ENCODE results near the gene PNPLA7. TPM values are rescaled to one million over a fixed set of nuclear protein-coding genes. Genes with fewer than 3 reads are reported as not detected.

The PNPLA7 gene
- total and polyA plus RNA-seq, 10 of the 15 experiments (the other 5 are each of a cell fraction or from before 2014, with no cell fraction given) = 0.04 to 0.85 (median 0.19) TPM; not detected in 1

DNA sequence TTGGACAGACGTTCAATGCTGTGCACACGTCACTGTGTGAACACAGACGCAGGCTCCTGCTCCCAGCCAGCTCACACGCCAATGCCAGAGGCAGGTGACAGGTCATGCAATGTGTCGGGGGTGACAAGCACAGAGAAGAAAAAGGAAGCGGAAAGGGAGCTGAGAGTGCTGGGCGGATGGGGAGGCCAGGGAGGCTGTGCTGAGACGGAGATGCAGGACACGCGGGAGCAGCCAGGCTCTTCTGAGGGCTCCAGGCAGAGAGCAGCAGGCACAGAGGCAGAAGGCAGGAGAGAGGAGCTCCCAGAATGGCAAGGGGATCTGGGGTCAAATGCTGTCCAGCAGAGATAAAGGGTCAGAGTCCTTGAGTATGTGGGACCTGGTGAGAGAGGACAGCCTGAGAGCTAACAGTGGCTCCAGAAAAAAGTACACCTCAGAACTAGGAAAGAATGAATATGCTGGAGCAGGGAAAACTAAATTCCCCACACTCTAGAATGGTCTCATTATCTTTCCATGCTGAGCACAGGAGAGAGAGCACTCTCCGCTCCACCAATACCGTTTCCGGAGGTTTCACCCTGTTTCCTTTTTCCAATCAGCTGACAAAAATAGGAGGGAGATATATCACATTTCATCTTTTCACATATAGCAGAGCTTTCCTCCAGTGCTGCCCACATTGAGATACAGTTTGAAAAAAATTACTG, 58.3 kb downstream of the PNPLA7 start:
- H3K27ac ChIP-seq (ENCODE audit: control insufficient read depth, insufficient read depth) = no peak overlapping the region
- intact Hi-C loops (cut with micrococcal nuclease; ENCODE audit: unreplicated experiment) = no loop called here
- ChIA-PET CTCF (no interaction called here), POLR2A (no interaction called here), SMC1A (ENCODE audit: uncharacterized antibody, unreplicated experiment) (no interaction called here), RAD21 (ENCODE audit: unreplicated experiment) (no interaction called here)
- no peaks in the 10 kb centered on the region for H3K79me2 ChIP-seq (ENCODE audit: control insufficient read depth, insufficient read depth, low read length)
- no peaks in the 10 kb centered on the region for H4K20me1 ChIP-seq (ENCODE audit: control insufficient read depth, insufficient read depth)
- no TSS peak for BruUV-seq (replicated peaks)
- ATAC-seq (no peak), DNase-seq (ENCODE audit: low read depth, low spot score) (no peak), FAIRE-seq (no peak)
- no peaks in the 10 kb centered on the region for H3K9me3 ChIP-seq (replicated peaks; ENCODE audit: control insufficient read depth, insufficient read depth, low read length)
- 64% methylated on average over 12 of the region's 13 CpGs for WGBS (ENCODE audit: insufficient coverage, insufficient replicate concordance, low lambda C conversion rate, missing lambda C conversion rate)
- no peaks in the 10 kb centered on the region for H3K4me1 ChIP-seq (ENCODE audit: control insufficient read depth, insufficient read depth, low read length)
- H3K4me3 ChIP-seq = no peak overlapping the region
- no peak overlapping the region for H3K4me2 ChIP-seq (ENCODE audit: control insufficient read depth, insufficient read depth)
- H3K36me3 ChIP-seq (ENCODE audit: control insufficient read depth in 2 of 2, insufficient read depth in 2 of 2, low read length in 1 of 2) = no peaks in the 10 kb centered on the region
- TF ChIP-seq IKZF2 (IDR thresholded peaks at IDR 0.05) = no peak
- no peak for TF ChIP-seq EP300 (IDR thresholded peaks at IDR 0.05; ENCODE audit: borderline replicate concordance in 1 of 2, control insufficient read depth in 1 of 2, low read depth in 2 of 2, low read length in 2 of 2)
- TF ChIP-seq ZNF207 (IDR thresholded peaks at IDR 0.05; ENCODE audit: borderline replicate concordance) = no peak
- no peak for TF ChIP-seq SIN3A (IDR thresholded peaks at IDR 0.05; ENCODE audit: low read depth, low read length)
- TF ChIP-seq JUND (IDR thresholded peaks at IDR 0.05; ENCODE audit: low read depth, low read length) = no peak
- TF ChIP-seq, protein P1, sequence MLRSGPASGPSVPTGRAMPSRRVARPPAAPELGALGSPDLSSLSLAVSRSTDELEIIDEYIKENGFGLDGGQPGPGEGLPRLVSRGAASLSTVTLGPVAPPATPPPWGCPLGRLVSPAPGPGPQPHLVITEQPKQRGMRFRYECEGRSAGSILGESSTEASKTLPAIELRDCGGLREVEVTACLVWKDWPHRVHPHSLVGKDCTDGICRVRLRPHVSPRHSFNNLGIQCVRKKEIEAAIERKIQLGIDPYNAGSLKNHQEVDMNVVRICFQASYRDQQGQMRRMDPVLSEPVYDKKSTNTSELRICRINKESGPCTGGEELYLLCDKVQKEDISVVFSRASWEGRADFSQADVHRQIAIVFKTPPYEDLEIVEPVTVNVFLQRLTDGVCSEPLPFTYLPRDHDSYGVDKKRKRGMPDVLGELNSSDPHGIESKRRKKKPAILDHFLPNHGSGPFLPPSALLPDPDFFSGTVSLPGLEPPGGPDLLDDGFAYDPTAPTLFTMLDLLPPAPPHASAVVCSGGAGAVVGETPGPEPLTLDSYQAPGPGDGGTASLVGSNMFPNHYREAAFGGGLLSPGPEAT (IDR thresholded peaks at IDR 0.05; ENCODE audit: low read depth) = no peak
- no peak for TF ChIP-seq NR2C1 (IDR thresholded peaks at IDR 0.05)
- TF ChIP-seq ZZZ3 (IDR thresholded peaks at IDR 0.05; ENCODE audit: control insufficient read depth, insufficient read length, low read depth) = no peak
- TF ChIP-seq NFXL1 (IDR thresholded peaks at IDR 0.05; ENCODE audit: borderline replicate concordance) = no peak
- TF ChIP-seq PAX5 (IDR thresholded peaks at IDR 0.05; ENCODE audit: borderline replicate concordance, low read depth, low read length) = no peak
- TF ChIP-seq KDM1A (IDR thresholded peaks at IDR 0.05; ENCODE audit: borderline replicate concordance) = no peak
- no peak for TF ChIP-seq TAF1 (IDR thresholded peaks at IDR 0.05; ENCODE audit: borderline replicate concordance, low read depth, low read length)
- TF ChIP-seq FOXK2 (IDR thresholded peaks at IDR 0.05) = no peak
- TF ChIP-seq, protein P2, sequence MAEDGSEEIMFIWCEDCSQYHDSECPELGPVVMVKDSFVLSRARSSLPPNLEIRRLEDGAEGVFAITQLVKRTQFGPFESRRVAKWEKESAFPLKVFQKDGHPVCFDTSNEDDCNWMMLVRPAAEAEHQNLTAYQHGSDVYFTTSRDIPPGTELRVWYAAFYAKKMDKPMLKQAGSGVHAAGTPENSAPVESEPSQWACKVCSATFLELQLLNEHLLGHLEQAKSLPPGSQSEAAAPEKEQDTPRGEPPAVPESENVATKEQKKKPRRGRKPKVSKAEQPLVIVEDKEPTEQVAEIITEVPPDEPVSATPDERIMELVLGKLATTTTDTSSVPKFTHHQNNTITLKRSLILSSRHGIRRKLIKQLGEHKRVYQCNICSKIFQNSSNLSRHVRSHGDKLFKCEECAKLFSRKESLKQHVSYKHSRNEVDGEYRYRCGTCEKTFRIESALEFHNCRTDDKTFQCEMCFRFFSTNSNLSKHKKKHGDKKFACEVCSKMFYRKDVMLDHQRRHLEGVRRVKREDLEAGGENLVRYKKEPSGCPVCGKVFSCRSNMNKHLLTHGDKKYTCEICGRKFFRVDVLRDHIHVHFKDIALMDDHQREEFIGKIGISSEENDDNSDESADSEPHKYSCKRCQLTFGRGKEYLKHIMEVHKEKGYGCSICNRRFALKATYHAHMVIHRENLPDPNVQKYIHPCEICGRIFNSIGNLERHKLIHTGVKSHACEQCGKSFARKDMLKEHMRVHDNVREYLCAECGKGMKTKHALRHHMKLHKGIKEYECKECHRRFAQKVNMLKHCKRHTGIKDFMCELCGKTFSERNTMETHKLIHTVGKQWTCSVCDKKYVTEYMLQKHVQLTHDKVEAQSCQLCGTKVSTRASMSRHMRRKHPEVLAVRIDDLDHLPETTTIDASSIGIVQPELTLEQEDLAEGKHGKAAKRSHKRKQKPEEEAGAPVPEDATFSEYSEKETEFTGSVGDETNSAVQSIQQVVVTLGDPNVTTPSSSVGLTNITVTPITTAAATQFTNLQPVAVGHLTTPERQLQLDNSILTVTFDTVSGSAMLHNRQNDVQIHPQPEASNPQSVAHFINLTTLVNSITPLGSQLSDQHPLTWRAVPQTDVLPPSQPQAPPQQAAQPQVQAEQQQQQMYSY (CRISPR knock-in tag; IDR thresholded peaks at IDR 0.05) = no peak
- no peak for TF ChIP-seq NBN (IDR thresholded peaks at IDR 0.05)
- TF ChIP-seq, protein P3, sequence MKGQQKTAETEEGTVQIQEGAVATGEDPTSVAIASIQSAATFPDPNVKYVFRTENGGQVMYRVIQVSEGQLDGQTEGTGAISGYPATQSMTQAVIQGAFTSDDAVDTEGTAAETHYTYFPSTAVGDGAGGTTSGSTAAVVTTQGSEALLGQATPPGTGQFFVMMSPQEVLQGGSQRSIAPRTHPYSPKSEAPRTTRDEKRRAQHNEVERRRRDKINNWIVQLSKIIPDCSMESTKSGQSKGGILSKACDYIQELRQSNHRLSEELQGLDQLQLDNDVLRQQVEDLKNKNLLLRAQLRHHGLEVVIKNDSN (IDR thresholded peaks at IDR 0.05; ENCODE audit: borderline replicate concordance, extremely low read length, insufficient read depth, low read depth, low read length) = no peak
- no peak for TF ChIP-seq CREB1 (IDR thresholded peaks at IDR 0.05; ENCODE audit: low read depth)
- TF ChIP-seq HCFC1 (IDR thresholded peaks at IDR 0.05; ENCODE audit: low read length) = no peak
- H3K9ac ChIP-seq (ENCODE audit: control insufficient read depth, insufficient read depth, low read length) = no peak overlapping the region
- no peak overlapping the region for H2AFZ ChIP-seq (ENCODE audit: control insufficient read depth, low read depth, low read length)
- no peaks in the 10 kb centered on the region for H3K27me3 ChIP-seq (replicated peaks in 1 of 2; ENCODE audit: control insufficient read depth in 2 of 2, insufficient read depth in 2 of 2, low read length in 1 of 2)
- in situ Hi-C loops (cut with MboI) = no loop called here

Measured in GM12878 (cell line).